Activated CD4-positive, alpha-beta T cell treated with anti-CD3 and anti-CD28 coated beads, Interleukin-2, amount 50 U/mL, for 16 hours (primary cell): ENCODE results near the gene RIN3.

ENCODE experiments used
- DNase-seq: peaks from one replicate; pipeline ENCODE4 v3.0.0-alpha.2; 2020

The RIN3 gene

DNA sequence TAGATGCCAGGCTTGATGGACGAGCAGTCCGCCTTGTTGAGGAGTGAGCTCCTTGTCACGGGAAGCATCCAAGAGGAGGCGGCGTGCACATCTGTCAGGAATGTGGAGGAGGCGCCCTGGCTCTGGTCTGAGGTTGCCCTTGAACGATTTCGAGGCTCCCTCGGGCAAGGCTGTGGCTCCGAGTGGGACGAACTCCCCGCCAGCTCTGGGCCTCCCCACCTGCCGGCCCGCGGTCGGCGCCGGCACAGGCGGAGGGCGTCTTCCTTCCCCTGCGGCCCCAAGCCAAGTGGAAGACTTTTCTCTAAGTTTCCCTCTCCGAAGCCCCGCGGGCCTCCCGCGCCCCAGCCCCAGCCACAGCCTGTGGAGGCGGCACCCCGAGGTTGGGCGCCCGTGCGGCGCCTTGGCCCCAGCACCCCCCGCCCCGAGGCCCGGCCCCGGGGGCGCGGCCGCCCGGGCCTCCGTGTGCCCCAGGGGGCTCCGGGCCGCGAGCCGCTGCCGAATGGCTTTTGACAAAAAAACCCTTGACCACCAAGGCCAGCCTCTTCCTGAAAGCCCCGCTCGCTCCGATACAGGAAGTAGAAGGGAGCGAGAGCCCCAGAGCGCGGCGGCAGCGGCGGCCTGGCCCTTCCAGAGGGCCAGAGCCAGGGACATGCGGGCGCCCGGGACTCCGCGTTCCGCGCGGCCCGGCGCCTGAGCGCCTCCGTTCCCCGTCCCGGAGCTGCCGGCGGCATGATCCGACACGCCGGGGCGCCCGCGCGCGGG lies at the start of gene RIN3:
Gene RIN3 (plus strand): TSS at position 578 of the 762 bp plus-strand sequence. CDS start 152 bp downstream, at position 730.
- peak; percentile 35 for DNase-seq

- DNase-seq = no peak
Measured at GRCh38 chr14:92464156-92464555, 49.4 kb upstream of the RIN3 start.

DNA sequence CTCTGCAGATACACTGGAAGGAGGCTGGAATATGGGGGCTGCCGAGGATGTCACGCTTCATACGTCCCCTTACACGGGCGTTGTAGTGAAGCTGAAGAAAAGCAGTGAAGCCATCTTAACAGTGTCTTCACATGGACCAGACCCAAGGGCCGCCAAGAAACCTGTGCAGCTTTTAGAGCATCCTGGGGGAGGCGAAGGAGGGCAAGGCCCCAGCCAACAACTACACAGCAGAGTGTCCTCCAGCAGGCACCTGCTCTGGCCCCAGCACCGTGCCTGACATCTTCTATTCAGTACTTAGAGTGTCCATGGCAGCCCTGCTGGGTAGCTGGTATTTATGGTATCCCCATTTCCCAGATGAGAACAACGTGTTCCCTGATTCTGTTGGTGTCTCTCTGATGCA lies 48.9 kb upstream of the RIN3 start:
- no peak for DNase-seq

- no peak for DNase-seq
Measured at GRCh38 chr14:92465353-92466055, 48.1 kb upstream of the RIN3 start.

- DNase-seq = no peak
Measured at GRCh38 chr14:92466059-92466458, 47.5 kb upstream of the RIN3 start.

GRCh38 chr14:92469515-92469914 lies 44.1 kb upstream of the RIN3 start:
- no peak for DNase-seq

- DNase-seq = no peak
Measured at GRCh38 chr14:92470215-92470614, 43.4 kb upstream of the RIN3 start.

GRCh38 chr14:92470811-92471210 lies 42.8 kb upstream of the RIN3 start:
- DNase-seq = no peak

GRCh38 chr14:92471919-92472318 lies 41.7 kb upstream of the RIN3 start:
- no peak for DNase-seq

DNA sequence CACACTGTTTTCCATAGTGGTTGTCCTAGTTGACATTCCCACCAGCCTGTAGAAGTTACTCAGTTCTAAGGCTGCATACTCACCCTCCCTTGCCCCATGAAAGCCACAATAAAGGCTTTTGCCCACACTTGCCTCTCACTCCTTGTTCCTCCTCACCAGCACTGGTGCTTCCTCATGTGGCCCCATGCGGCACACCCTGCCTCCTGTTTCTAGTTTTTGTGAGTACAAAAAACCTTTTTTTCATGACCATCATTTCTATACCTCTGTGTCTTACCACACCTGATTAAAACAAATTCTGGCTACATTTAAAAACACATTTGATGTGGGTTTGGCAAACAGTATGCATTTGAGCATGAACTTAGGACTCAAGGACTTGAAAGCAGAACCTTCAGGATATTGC lies 40.7 kb upstream of the RIN3 start:
- no peak for DNase-seq

GRCh38 chr14:92473261-92473968 lies 40.2 kb upstream of the RIN3 start:
- no peak for DNase-seq

DNA sequence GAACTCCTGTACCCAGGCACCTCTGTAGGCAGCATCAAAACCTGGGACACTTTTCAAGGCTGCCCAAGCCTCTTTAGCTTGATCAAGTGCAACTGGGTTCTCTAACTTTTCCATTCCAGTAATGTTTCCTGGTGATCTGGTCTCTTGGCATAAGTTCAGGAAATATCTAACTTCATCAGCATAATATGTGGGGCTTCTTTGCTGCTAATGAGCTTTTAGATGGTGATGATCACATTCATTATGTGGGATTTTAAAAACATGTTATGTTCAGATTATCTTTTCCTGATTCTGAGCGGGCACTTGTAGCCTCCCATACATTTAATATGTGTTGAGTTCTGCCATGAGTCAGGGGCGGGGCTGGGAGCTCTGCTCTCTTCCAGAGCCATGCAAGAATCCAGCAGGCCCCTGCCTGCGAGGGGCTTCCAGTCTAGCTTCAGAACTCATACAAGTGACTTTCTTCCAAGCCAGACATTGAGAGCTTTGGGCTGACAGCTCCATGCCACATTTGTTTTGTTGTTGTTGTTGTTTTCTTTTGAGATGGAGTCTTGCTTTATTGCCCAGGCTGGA lies 39.5 kb upstream of the RIN3 start:
- DNase-seq = no peak

- no peak for DNase-seq
Measured at GRCh38 chr14:92475037-92475436, 38.5 kb upstream of the RIN3 start.

DNA sequence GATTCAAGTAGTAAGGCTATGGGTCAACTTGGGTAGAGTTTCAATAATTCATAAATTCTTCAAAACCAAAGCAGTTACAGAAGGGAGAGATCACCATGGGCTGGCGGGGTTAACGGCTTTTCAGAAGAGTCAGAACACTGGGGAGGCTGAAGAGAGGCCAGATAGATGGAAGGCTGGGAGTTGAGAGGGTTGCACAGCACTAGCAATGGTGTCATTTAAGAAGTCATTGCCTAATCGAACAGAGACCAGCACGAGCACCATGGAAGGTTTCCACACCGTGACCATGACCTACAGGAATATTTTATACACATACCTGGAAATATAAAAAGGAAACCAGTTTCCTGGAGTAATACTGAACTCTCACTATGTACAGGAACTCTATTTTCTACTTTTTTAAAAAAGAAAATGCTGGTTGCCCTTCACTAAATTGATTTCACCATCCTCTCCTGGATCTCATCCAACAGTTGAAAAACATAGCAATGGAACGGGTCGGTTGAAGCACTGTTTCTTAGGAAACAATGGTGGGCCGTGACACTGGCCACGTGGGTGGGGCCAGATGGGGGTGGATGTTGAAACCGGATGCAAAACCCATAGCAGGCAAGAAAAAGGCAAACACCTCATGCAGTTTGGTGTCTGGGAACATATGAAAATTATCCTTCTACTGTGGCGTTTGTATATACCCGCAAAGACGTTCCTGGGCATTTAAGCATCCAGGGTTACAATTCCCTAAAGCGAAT lies 38.0 kb upstream of the RIN3 start:
- DNase-seq = no peak

- no peak for DNase-seq
Measured at GRCh38 chr14:92480856-92481255, 32.7 kb upstream of the RIN3 start.

DNA sequence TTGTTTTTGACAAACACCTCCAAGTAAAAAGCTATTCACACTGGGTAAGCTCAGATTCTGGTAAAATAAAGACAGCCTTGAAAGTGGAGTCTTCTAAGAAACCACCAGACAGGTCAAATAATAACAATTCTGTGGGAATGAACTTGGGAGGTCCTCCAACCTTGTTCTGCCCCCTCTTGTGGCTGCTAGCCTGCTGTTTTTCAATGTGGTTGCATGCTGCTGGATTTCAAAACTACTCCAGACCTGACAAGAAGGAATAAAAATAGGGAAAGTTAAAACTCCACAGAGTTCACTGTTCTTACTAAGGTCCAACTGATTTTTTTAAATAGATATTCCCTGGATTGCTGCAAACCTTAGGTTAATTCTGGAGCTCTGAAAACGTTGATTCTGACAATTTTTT lies 32.2 kb upstream of the RIN3 start:
- no peak for DNase-seq

GRCh38 chr14:92481811-92482555 lies 31.6 kb upstream of the RIN3 start:
- no peak for DNase-seq

DNA sequence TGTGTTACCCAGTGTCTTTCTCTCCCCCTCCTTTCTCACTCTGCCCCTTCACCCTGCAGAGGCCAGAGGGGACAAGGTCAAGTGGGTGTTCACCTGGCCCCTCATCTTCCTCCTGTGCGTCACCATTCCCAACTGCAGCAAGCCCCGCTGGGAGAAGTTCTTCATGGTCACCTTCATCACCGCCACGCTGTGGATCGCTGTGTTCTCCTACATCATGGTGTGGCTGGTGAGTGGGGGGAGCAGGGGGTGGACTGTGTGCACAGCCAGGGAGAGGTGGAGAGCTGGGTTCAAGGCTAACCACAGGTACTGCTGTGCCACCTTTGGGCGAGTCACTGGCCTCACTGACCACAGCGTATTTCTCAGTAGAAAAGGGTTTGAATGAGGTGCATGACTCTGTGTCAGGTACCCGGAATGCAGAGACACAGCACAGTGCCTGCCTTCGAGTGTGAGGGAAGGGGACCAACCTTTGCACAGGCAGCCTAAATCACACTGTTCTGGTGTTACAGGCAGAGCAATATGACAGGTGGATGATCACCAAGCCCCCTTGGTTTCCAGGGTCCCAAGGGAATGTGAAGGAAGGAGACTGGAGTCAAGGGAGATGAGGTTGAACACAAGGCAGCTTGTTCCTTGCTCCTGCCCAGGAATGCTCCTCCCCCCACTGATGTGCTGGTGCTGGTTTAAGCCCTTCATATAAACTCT lies 30.8 kb upstream of the RIN3 start:
- DNase-seq = no peak

GRCh38 chr14:92484132-92484823 lies 29.3 kb upstream of the RIN3 start:
- DNase-seq = no peak

- no peak for DNase-seq
Measured at GRCh38 chr14:92486881-92487280, 26.7 kb upstream of the RIN3 start.
